DMS53 treated with DMSO at 0.1 percent for 48 hours (cell line): Measurements from ENCODE around the gene LZTS2.
A peak's percentile ranks its signal among the peaks of the same experiment; 100 is the strongest.

ENCODE experiments used
- DNase-seq: peaks from one replicate; lab custom pipeline; 2025; ENCODE audit not compliant: unreplicated experiment; lab: John Stamatoyannopoulos, UW

Gene LZTS2

GRCh38 chr10:100978901-100979195, 20.8 kb upstream of the LZTS2 start:
- no peak for DNase-seq

- DNase-seq = no peak
These were observed 19.8 kb upstream of the LZTS2 start for GRCh38 chr10:100979791-100980272.

- DNase-seq = no peak
These were observed 19.3 kb upstream of the LZTS2 start for GRCh38 chr10:100980311-100980710.

GRCh38 chr10:100980711-100981110, 18.9 kb upstream of the LZTS2 start:
- no peak for DNase-seq

- DNase-seq = no peak
These were observed 18.3 kb upstream of the LZTS2 start for GRCh38 chr10:100981178-100981772.

GRCh38 chr10:100982916-100983830, 16.4 kb upstream of the LZTS2 start:
- no peak for DNase-seq

- DNase-seq = no peak
These were observed 15.5 kb upstream of the LZTS2 start for GRCh38 chr10:100983868-100984671.

- no peak for DNase-seq
These were observed 14.9 kb upstream of the LZTS2 start for GRCh38 chr10:100984672-100985177.

- DNase-seq = no peak
These were observed 14.3 kb upstream of the LZTS2 start for GRCh38 chr10:100985336-100985735.

GRCh38 chr10:100986623-100986951, 13.0 kb upstream of the LZTS2 start:
- no peak for DNase-seq

- peak; percentile 65 for DNase-seq
These were observed 12.5 kb upstream of the LZTS2 start, which contains the start of the genes MRPL43 and TWNK for GRCh38 chr10:100986952-100987684. Gene MRPL43, minus strand, starts transcription at chr10:100987497. Its CDS starts 54 bp downstream, at chr10:100987443. Gene TWNK, plus strand, starts transcription at chr10:100987543. Its CDS starts 668 bp downstream, at chr10:100988211.

GRCh38 chr10:100987685-100988049, 11.9 kb upstream of the LZTS2 start:
- no peak for DNase-seq

- no peak for DNase-seq
These were observed 11.4 kb upstream of the LZTS2 start for GRCh38 chr10:100988166-100988565.

GRCh38 chr10:100989088-100989487, 10.5 kb upstream of the LZTS2 start:
- no peak for DNase-seq

GRCh38 chr10:100993986-100994708, 5.5 kb upstream of the LZTS2 start:
- peak; percentile 7 for DNase-seq

GRCh38 chr10:100995181-100995580, 4.4 kb upstream of the LZTS2 start:
- DNase-seq = no peak

- peak; percentile 17 for DNase-seq
These were observed 2.8 kb upstream of the LZTS2 start for GRCh38 chr10:100996678-100997359.

- peak; percentile 82 for DNase-seq
These were observed 2.0 kb upstream of the LZTS2 start for GRCh38 chr10:100997360-100998182.
